AG09309 (cell line): ENCODE results near the gene RERE.

ENCODE experiments used
- DNase-seq: peaks from one replicate; pipeline ENCODE4 v3.0.0-alpha.2; 2010; ENCODE audit warnings: low read depth
- H3K4me3 ChIP-seq: 2 replicates; pipeline ENCODE4 v1.5.1; 2011; ENCODE audit warnings: mild to moderate bottlenecking, low read depth, low read length, moderate library complexity; ENCODE audit not compliant: control insufficient read depth
- TF ChIP-seq, protein P1 (sequence below): IDR thresholded peaks from 2 replicates; pipeline ENCODE4 v1.5.1; 2011; ENCODE audit warnings: mild to moderate bottlenecking, low read depth, low read length, inconsistent platforms; ENCODE audit not compliant: insufficient read depth, control insufficient read depth; ENCODE audit errors: missing control alignments

RERE gene

DNA sequence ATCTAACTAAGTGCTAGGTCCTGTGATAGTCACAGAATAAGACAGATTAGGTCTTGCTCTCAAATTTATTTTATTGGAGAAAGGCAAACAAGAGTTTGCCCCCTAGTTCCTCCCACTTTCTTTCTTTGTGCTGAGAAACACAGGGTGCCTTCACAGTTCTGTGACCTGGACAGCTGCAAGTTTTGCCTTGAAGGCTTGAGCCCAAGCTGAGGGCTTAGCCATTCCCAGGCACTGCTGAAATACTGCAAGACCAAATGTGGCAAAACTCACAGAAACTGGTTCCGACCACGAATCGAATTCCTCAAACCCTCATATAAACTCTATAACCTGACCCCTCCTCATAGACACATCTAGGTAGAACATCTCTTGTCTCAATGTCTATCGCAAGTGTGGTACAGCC lies 227.9 kb downstream of the RERE start:
- TF ChIP-seq, protein P1, sequence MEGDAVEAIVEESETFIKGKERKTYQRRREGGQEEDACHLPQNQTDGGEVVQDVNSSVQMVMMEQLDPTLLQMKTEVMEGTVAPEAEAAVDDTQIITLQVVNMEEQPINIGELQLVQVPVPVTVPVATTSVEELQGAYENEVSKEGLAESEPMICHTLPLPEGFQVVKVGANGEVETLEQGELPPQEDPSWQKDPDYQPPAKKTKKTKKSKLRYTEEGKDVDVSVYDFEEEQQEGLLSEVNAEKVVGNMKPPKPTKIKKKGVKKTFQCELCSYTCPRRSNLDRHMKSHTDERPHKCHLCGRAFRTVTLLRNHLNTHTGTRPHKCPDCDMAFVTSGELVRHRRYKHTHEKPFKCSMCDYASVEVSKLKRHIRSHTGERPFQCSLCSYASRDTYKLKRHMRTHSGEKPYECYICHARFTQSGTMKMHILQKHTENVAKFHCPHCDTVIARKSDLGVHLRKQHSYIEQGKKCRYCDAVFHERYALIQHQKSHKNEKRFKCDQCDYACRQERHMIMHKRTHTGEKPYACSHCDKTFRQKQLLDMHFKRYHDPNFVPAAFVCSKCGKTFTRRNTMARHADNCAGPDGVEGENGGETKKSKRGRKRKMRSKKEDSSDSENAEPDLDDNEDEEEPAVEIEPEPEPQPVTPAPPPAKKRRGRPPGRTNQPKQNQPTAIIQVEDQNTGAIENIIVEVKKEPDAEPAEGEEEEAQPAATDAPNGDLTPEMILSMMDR: no peak
- H3K4me3 ChIP-seq: no peak overlapping the region
- DNase-seq: no peak

DNA sequence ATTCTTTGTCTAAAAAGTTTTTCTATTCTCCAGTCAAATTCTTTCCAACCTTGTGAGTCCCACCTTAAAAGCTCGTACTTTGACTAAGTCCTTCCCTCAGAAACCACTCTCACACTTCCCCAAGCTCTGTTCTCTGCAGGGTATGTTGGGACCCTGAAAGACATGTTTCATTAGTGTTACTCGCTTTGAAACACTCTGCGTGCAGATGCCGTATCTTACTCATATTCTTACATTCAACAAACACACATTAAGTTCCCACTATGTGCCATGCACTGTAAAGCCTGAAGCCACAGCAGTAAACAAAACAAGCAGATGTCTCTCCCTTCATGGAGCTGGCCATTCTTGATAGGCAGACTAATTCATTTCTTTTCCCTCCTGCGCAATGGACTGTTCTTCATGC lies 229.7 kb downstream of the RERE start:
- TF ChIP-seq, protein P1: no peak
- DNase-seq: no peak

DNA sequence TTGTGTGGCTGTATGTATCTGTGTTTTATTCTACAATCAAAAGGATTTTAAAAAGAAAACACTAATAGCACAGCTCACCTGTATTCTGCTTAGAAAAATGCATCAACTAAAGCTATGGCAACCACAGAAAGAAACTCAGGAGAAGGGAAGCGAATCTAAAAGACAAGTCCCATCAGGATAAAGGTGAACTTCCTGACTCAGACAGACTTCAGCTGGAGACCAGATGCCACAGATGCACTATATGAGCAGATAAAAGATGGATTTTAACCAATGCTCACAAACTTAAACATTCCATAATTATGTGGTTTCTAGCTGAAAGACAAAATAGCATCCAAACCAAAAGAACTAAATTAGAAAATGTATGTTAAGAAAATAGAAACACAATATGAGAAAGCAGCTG lies 231.0 kb downstream of the RERE start:
- TF ChIP-seq, protein P1: no peak
- no peak for DNase-seq
- H3K4me3 ChIP-seq: no peak overlapping the region

More for the DNA sequence above, 229.7 kb downstream of the RERE start:
- H3K4me3 ChIP-seq: no peak overlapping the region

DNA sequence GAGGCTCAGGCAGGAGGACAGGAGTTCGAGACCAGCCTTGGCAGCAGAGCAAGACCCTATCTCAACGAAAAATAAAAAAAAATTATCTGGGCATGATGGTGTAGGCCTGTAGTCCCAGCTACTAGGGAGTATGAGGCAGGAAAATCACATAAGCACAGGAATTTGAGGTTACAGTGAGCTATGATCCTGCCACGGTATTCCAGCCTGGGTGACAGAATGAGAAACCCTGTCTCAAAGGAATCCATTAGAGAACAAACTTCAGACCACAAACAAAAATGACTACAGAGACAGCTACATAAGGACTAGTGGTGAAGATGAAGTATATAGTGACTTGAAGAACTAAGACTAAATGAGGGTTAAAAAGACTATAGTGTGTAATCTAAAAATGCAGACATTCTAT lies 233.1 kb downstream of the RERE start:
- no peak for DNase-seq
- no peak overlapping the region for H3K4me3 ChIP-seq
- TF ChIP-seq, protein P1: no peak

DNA sequence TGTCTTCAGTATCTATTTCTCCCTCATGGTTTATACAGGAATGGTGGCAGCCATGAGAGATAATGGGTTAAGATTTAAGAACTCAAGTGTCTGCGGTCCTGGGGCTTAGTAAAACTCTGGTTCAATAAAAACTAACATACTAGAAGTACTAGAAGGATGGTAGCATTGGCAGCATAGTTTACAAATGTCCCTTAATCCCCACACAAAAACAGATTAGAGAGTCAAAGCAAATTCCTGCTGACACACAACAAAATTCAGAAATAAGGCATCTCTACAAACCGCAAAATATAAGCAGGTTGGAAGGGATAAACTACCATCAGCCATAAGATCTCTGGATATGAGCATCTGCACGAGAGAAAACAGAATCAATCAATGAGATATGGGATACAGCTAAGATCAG lies 234.4 kb downstream of the RERE start:
- no peak overlapping the region for H3K4me3 ChIP-seq
- TF ChIP-seq, protein P1: no peak
- no peak for DNase-seq

DNA sequence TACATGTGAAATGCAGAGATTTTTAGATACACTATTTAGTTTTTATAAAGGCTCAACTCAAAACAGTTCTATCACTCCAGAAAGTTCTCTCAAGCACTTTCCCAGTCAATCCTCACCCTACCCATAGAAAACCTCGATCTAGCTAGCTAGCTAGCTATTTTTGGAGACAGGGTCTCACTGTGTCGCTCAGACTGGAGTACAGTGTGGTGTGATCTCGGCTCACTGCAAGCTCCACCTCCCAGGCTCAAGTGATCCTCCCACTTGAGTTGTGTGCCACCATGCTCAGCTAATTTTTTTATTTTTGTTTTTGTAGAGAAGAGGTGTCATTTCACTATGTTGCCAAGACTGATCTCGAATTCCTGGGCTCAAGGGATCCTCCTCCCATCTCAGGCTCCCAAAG lies 236.9 kb downstream of the RERE start:
- TF ChIP-seq, protein P1: no peak
- DNase-seq: no peak
- H3K4me3 ChIP-seq: no peak overlapping the region

DNA sequence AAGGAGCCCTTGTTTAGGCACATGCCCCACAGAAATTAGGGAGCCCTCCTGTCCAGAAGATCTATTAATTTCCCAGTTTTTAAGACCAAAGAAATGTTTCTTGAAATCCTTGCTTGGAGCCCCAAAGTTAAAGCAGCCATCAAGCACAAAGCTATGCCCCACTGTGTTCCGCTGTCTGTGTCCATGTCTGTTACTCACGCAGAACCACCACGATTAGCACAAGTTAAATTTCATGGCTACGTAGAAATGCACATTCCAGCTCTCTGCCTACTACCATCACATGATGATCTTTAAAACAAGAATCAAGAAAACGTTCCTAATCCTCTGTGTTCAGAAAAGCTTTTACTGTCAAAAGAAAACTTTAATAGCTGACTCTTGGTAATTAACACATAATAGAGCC lies 238.5 kb downstream of the RERE start:
- no peak overlapping the region for H3K4me3 ChIP-seq
- TF ChIP-seq, protein P1: no peak
- no peak for DNase-seq
